GM12875 (cell line): ENCODE measurements around the gene COL23A1.
A peak's percentile ranks its signal among the peaks of the same experiment; 100 is the strongest.

ENCODE experiments used
- H3K4me3 ChIP-seq: one replicate; pipeline ENCODE4 v1.5.1; 2011; ENCODE audit warnings: low read depth, low read length, control low read depth
- CTCF ChIP-seq: IDR thresholded peaks from 2 replicates; pipeline ENCODE4 v1.5.1; 2011; ENCODE audit warnings: low read depth, mild to moderate bottlenecking, control low read depth, inconsistent platforms, low read length, moderate library complexity, borderline replicate concordance; ENCODE audit not compliant: insufficient read depth

Gene COL23A1

DNA sequence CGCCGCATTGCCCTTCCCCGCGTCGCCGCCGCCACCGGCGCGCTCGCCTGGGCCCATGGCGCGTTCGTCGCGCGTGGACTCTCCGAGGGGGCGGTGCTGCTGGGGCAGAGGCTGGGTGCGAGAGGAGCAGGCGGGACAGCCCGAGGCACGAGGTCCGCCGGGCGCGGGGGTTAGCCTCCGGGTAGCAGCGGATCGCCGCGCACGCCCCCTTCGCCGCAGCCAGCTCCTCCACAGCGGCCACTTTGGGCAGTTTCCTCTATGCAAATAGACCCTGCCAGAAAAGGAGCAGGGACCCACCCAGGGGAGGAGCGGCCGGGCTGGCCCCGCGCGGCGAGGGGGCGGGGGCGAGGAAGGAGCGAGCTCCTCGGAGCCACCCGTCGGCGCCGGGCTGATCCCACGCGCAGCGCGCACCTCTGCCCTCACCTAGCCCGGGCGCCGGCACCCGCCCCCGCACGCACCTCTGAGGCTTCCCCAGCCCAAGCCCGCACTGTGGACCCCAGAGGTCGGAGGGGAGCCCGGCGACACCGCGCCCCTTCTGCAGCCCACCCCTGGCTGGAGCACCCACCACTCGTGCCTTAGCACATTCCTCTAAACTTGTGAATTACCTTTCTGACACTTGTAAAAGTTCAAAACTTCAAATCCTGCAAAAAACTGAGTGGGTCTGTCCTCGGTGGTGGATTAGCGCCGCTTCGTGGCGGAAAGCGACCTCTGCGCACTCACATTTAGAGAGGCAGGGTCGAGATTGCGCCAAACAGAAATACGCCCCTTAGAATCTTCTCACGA, at the start of gene COL23A1:
Gene COL23A1, minus strand, starts transcription at position 253 of the 783 bp plus-strand sequence.
- no peak within 1 kb of the TSS for H3K4me3 ChIP-seq
- TF ChIP-seq CTCF = peak; percentile 12; the same call in 1 of the 2 replicates

- TF ChIP-seq CTCF = no peak
- no peak overlapping the region for H3K4me3 ChIP-seq
These were observed 47.3 kb upstream of the COL23A1 start for GRCh38 chr5:178637356-178638074.

DNA sequence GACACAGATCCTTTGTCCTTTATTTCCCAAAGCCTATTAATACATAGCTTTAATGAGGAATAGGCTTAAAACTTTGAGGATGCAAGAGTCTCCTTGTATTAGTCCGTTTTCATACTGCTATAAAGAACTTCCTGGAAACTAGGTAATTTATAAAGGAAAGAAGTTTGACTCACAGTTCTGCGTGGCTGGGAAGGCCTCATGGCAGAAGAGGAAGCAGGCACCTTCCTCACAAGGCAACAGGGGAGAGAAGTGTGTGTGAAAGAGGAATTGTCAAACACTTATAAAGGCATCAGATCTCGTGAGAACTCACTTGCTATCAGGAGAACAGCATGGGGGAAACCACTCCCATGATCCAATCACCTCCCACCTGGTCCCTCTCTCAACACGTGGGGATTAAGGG, 42.1 kb upstream of the COL23A1 start:
- no peak for TF ChIP-seq CTCF
- no peak overlapping the region for H3K4me3 ChIP-seq

GRCh38 chr5:178630951-178631350, 40.8 kb upstream of the COL23A1 start:
- TF ChIP-seq CTCF = no peak
- no peak overlapping the region for H3K4me3 ChIP-seq

DNA sequence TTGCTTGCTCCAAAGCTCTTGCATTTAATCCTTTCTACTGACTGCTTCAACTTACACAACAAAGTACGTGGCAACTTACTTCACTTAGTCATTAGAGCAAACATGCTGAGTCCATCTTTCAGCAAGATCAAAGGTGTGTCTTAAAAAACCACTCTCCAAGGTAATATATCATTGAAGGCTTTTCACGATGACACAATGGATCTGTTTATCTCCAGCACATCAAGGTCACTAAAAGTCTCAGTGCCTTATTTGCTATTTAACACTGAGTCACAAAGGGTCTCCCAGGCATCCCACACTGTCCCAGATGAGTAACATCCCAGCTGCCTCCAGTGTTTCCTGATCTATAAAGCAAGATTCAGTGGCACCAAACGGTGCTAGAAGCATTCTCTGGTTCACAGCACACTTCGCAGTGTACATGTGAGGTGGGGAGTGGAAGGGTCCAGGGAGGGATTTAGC, 40.3 kb upstream of the COL23A1 start:
- H3K4me3 ChIP-seq = no peak overlapping the region
- no peak for TF ChIP-seq CTCF

GRCh38 chr5:178627259-178627598, 37.0 kb upstream of the COL23A1 start:
- peak overlapping the region; percentile 89 for H3K4me3 ChIP-seq
- TF ChIP-seq CTCF = no peak
